RWPE2 (cell line): ENCODE results near the gene DCST2.

ENCODE experiments used
- ATAC-seq: fragments of 200-7000 bp; cut with Tn5 transposase; 3 replicates; pipeline ENCODE4 v1.9.1; 2021; ENCODE audit warnings: low read depth
- DNase-seq: peaks from one replicate; pipeline ENCODE4 v3.0.0-alpha.2; 2020; ENCODE audit warnings: low spot score
- H3K27ac ChIP-seq: fragments of 450-650 bp; 2 replicates; pipeline ENCODE4 v1.5.1; 2017; ENCODE audit warnings: mild to moderate bottlenecking; ENCODE audit not compliant: poor library complexity, severe bottlenecking
- H3K27me3 ChIP-seq: fragments of 250-450 bp; sonication (Bioruptor Pico); 2 replicates; pipeline ENCODE4 v1.5.1; 2021; ENCODE audit warnings: mild to moderate bottlenecking, moderate library complexity; ENCODE audit not compliant: insufficient read depth, poor library complexity, severe bottlenecking
- H3K36me3 ChIP-seq: fragments of 250-450 bp; sonication (Bioruptor Pico); 2 replicates; pipeline ENCODE4 v1.5.1; 2020; ENCODE audit warnings: low read depth, mild to moderate bottlenecking, moderate library complexity
- H3K4me1 ChIP-seq: fragments of 250-450 bp; sonication (Bioruptor Pico); 2 replicates; pipeline ENCODE4 v1.5.1; 2021; ENCODE audit warnings: mild to moderate bottlenecking, moderate library complexity; ENCODE audit not compliant: insufficient read depth, poor library complexity, severe bottlenecking
- H3K4me3 ChIP-seq: fragments of 250-450 bp; sonication (Bioruptor Pico); 2 replicates; pipeline ENCODE4 v1.5.1; 2021; ENCODE audit warnings: mild to moderate bottlenecking, moderate library complexity; ENCODE audit not compliant: severe bottlenecking
- H3K9me3 ChIP-seq: fragments of 250-450 bp; sonication (Bioruptor Pico); 2 replicates; pipeline ENCODE4 v1.5.1; 2021; ENCODE audit warnings: mild to moderate bottlenecking, moderate library complexity; ENCODE audit not compliant: severe bottlenecking
- TF ChIP-seq, protein P1 (sequence below): fragments of 450-650 bp; IDR thresholded peaks from one replicate; pipeline ENCODE4 v1.5.1; 2017; ENCODE audit warnings: mild to moderate bottlenecking, moderate library complexity; ENCODE audit not compliant: poor library complexity, severe bottlenecking

DCST2 gene

DNA sequence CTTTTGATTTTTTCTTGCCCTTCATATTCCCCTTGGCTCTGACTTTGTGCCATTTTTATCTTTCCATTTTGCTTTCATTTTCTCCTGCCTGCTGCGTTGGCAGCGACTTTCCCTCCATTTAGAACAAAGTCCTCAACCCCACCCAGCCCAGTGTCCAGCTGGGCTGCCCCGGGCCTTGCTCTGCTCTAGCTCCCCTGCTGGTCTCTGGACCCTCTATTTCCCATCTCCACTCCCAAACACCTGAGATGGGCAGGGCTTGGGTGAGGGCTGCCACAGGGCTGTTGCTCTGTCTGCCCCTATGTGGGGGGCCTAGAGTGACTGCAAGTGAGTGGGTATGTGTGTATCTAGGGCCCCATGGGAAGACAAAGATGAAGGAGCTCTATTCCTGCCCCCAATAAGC is 10.2 kb upstream of the DCST2 start:
- no peaks in the 10 kb centered on the region for H3K9me3 ChIP-seq
- no peaks in the 10 kb centered on the region for H3K36me3 ChIP-seq
- no peak for ATAC-seq
- peaks cover 13% of the 10 kb centered on the region for H3K4me1 ChIP-seq
- no peak overlapping the region for H3K27ac ChIP-seq
- TF ChIP-seq, protein P1, sequence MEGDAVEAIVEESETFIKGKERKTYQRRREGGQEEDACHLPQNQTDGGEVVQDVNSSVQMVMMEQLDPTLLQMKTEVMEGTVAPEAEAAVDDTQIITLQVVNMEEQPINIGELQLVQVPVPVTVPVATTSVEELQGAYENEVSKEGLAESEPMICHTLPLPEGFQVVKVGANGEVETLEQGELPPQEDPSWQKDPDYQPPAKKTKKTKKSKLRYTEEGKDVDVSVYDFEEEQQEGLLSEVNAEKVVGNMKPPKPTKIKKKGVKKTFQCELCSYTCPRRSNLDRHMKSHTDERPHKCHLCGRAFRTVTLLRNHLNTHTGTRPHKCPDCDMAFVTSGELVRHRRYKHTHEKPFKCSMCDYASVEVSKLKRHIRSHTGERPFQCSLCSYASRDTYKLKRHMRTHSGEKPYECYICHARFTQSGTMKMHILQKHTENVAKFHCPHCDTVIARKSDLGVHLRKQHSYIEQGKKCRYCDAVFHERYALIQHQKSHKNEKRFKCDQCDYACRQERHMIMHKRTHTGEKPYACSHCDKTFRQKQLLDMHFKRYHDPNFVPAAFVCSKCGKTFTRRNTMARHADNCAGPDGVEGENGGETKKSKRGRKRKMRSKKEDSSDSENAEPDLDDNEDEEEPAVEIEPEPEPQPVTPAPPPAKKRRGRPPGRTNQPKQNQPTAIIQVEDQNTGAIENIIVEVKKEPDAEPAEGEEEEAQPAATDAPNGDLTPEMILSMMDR: no peak
- H3K4me3 ChIP-seq: no peak overlapping the region
- no peak for DNase-seq
- H3K27me3 ChIP-seq: no peaks in the 10 kb centered on the region

DNA sequence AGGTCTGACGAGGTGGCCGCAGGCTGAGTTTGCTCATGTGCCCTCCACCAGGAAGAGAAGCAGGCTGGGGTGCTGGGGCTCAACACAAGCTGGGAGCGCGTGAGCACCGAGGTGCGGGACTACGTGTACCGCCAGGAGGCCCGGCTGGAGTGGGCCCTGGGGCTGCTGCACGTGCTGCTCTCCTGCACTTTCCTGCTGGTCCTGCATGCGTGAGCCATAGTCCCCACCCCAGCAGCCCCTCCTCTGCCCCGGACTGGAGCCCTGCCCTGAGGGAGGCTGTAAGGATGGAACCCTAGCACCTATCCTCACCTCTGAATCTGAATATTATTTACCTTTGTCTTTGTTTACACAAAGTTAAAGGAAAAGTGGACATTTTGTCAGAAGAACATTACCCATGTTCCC is 9.7 kb upstream of the DCST2 start:
- H3K27ac ChIP-seq: no peak overlapping the region
- H3K27me3 ChIP-seq: no peaks in the 10 kb centered on the region
- ATAC-seq: no peak
- no peaks in the 10 kb centered on the region for H3K9me3 ChIP-seq
- peaks cover 18% of the 10 kb centered on the region for H3K4me1 ChIP-seq
- no peaks in the 10 kb centered on the region for H3K36me3 ChIP-seq
- TF ChIP-seq, protein P1: no peak
- peak; percentile 62 for DNase-seq
- H3K4me3 ChIP-seq: no peak overlapping the region

DNA sequence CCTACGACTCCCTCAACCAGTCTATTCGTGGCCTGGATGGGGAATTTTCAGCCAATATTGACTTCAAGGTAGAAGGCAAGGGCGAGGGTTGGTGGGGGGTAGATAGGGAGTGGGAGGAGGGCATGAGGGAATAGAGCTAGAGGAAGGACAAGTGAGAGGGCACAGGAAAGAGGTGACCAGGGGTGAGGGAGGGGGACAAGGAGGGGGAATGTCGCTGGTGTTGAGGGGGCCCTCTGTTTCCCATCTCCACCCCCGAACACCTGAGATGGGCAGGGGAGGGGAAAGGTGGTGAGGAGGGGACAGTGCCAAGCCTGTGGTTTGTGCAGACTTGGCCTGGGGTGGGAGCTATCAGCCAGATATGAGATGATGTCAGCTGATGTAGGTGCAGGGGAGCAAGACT is 9.2 kb upstream of the DCST2 start:
- H3K36me3 ChIP-seq: no peaks in the 10 kb centered on the region
- no peaks in the 10 kb centered on the region for H3K27me3 ChIP-seq
- DNase-seq: no peak
- H3K27ac ChIP-seq: no peak overlapping the region
- H3K9me3 ChIP-seq: no peaks in the 10 kb centered on the region
- TF ChIP-seq, protein P1: no peak
- H3K4me3 ChIP-seq: no peak overlapping the region
- no peak for ATAC-seq
- peaks cover 22% of the 10 kb centered on the region for H3K4me1 ChIP-seq

DNA sequence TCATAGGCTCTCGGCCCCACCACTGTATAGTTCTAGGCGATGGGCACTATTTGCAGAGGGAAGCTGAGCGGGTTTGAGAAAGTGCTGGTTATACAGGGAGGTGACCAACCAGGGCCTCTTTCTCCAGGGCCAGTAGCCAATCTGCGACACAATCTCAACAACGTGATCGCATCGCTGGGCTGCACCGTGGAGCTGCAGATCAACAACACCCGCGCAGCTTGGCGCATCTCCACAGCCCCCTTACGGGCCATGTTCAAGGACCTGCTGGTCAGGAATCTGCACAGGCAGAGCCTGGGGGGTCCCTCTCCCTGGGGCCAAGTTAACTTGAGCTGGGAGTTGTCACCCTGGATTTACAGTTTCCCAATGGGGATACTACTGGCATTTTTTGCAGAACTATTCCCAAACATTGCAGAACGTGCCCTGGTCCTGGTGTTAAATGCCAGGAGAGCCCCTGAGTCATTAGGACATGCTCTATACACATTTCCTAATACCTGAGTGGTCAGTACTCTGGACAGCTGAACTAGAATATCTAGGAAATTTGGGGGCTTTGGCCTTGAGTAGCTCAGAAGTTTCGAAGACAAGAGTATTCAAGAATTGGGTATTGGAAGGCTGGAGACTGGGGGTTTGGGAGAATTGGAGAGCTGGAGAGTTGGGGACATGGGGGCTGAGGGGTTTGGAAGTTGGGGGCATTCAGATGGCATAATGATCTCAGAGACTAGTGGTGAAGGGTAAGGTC is 6.9 kb upstream of the DCST2 start:
- no peak overlapping the region for H3K27ac ChIP-seq
- H3K4me1 ChIP-seq: peaks cover 20% of the 10 kb centered on the region
- H3K27me3 ChIP-seq: no peaks in the 10 kb centered on the region
- no peaks in the 10 kb centered on the region for H3K9me3 ChIP-seq
- no peak overlapping the region for H3K4me3 ChIP-seq
- TF ChIP-seq, protein P1: no peak
- ATAC-seq: no peak
- DNase-seq: no peak
- no peaks in the 10 kb centered on the region for H3K36me3 ChIP-seq

DNA sequence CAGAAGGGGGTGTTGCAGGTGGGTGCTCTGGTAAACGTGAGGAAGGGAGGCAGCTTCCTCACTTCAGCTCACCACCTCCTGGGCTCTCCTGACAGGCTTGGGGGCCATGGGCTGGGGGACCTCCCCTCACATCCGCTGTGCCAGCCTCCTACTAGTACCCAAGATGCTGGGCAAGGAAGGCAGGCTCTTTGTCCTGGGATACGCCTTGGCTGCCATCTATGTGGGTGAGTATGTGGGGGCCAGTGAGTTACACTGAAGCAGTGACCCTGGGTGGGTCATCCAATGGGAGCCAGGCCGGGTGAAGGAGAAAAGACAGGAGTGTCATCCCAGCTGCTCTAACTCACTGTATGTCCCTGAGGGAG is 5.7 kb upstream of the DCST2 start:
- DNase-seq (no peak), ATAC-seq (no peak)
- peaks cover 14% of the 10 kb centered on the region for H3K4me1 ChIP-seq
- H3K36me3 ChIP-seq: no peaks in the 10 kb centered on the region
- H3K4me3 ChIP-seq: no peak overlapping the region
- TF ChIP-seq, protein P1: no peak
- no peaks in the 10 kb centered on the region for H3K9me3 ChIP-seq
- no peaks in the 10 kb centered on the region for H3K27me3 ChIP-seq
- H3K27ac ChIP-seq: peak overlapping the region; percentile 58
